EL (cell line): ENCODE measurements around the gene CNRIP1.
A peak's percentile ranks its signal among the peaks of the same experiment; 100 is the strongest.

Experiments used
- DNase-seq: peaks from one replicate; pipeline ENCODE4 v3.0.0-alpha.2; 2016

CNRIP1 gene

GRCh38 chr2:68291314-68291713 is 28.4 kb downstream of the CNRIP1 start:
- no peak for DNase-seq

DNA sequence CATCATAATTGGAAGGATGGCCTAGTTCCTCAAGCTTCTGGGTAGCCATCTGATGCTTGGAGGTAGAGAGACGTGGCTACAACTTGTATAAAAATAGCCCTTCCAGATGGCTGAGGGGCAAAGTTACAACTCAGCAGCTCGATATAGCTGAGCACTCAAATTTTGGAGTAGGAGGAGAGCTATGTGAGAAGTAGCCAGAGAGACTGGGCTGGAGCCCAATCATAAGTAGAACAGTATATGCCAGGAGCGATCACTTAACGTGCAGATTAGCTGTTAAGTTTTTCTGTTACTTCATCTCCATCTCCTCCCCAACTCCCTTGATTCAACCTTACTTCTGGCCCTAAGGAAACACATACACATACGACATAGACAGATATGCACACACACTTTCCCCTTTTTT is 28.8 kb downstream of the CNRIP1 start:
- no peak for DNase-seq

GRCh38 chr2:68287580-68288441 is 31.9 kb downstream of the CNRIP1 start:
- DNase-seq = no peak

- peak; percentile 66 for DNase-seq
Measured at GRCh38 chr2:68284896-68285295, 34.9 kb downstream of the CNRIP1 start.

GRCh38 chr2:68283419-68283812 is 36.3 kb downstream of the CNRIP1 start:
- no peak for DNase-seq

DNA sequence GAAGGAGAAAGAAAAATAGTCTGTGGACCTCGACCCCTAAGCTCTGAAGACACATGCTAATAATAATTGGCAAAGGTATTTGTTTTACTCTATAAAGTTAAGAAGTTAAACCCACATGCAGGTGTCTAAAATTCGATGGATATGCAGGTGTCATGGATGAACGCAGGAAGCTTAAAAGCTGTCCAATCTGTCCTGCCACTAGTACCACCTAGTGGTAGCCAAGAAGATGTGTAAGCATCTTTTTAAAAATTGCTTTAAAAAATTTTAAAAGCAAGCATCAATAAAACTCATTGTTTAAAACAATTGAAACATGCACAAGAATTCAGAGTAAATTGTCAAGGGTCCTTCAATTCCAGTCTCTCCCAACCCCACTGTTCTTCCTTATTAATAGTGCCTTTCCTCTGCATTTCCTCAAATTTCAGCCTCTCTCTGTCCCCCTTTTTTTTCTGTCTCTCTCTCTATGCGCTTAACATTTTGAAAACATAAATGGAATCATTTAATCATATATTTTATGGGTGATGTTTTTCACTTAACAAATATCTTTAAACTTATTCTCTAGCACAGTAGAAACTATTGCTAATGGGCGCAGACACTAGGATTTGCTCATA is 36.8 kb downstream of the CNRIP1 start:
- DNase-seq = peak; percentile 33

DNA sequence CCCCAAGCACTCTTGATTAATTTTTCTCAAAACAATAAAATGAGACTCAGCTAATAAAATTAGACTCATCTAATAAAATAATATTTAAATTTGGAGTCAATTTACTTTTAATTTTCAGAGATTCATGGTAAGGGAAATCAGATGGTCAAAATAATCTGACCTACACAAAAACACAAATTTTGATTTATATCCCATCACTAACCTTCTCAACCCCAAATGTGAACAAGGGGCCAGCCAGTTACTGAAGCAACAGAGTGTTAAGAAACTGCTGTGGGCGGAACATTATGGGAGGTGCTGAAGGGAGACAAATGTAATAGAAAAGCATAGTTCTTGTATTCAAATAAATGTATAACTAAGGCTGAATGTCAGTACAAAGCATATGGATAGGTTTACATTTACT is 39.0 kb downstream of the CNRIP1 start:
- DNase-seq = no peak

GRCh38 chr2:68280348-68280747 is 39.4 kb downstream of the CNRIP1 start:
- no peak for DNase-seq

DNA sequence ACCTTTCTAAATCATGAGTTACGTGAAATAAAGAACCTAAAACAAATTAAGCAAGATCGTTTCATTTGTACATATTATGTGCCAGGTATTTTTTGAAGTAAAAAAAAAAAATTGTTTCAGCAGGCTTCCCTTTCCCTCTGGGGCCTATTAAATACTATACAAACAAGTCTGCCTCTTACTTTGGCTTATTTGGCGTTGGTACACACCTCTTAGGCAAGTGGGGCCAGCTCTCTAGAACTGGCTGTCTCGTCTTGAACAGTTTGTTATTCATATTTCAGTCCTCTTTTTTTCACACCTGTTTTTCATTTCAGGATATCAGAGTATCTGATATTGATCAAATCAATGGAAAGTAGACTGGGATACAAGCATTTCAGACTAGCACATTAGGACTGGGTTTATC is 40.1 kb downstream of the CNRIP1 start:
- DNase-seq = no peak

- no peak for DNase-seq
Measured at GRCh38 chr2:68278169-68278568, 41.6 kb downstream of the CNRIP1 start.

DNA sequence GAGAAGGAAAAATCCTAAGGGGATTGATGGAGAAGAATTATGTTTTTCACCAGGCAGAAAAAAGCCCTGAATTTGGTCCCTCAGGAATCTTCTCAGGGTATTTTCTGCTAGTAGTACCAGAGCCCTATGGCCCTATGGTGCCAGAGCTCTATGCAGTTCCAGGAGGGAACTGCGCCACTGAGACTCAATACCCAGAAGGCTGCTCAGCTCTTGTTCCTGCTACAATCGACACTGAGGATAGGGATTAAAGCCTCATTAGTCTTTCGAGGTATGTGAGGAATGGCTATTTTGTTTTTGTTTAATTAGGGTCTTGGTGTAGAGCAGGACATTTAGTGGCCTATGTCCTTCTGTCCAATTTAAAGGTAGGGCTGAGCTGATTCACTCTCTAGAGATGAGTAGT is 45.7 kb downstream of the CNRIP1 start:
- no peak for DNase-seq

GRCh38 chr2:68272246-68272994 is 47.3 kb downstream of the CNRIP1 start:
- DNase-seq = no peak

GRCh38 chr2:68266655-68267054 is 53.1 kb downstream of the CNRIP1 start:
- no peak for DNase-seq

DNA sequence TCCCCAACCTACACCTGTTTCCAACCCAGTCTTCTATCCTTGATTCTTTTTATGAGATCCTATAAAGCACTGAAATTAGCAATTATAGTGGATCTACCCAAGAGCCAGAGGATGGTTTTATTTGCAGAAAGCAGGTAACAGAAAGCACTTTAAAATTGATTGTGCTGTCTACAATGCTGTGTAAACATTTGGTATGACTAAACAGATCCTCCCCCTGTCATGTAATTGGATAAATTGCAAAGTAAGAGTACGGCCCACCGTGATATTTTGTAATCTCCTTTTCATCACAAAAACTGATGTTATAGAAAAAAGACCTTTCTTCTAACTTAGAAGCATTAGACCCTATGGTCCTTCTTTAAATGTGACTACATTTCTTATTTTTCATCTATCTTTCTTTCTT is 56.1 kb downstream of the CNRIP1 start:
- no peak for DNase-seq

DNA sequence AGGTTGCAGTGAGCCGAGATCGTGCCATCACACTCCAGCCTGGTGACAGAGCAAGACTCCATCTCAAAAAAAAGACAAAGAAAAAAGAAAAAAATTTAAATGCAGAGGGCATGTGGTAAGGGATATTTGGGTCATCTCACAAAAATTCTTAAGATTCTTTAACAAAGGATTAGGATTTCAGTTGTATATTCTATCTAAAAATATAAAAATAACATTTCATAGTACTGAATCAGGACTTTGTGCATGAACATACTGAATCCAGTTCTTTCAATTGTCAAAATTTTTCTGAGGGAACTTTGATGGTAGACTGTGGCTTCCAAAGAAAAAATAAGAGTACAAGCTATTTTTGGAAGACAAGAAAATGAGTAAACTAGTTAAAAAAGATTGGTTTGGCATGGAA is 60.9 kb downstream of the CNRIP1 start:
- peak; percentile 26 for DNase-seq

- peak; percentile 52 for DNase-seq
Measured at GRCh38 chr2:68256093-68256450, 63.7 kb downstream of the CNRIP1 start.

- peak; percentile 28 for DNase-seq
Measured at GRCh38 chr2:68253219-68254068, 66.3 kb downstream of the CNRIP1 start.

DNA sequence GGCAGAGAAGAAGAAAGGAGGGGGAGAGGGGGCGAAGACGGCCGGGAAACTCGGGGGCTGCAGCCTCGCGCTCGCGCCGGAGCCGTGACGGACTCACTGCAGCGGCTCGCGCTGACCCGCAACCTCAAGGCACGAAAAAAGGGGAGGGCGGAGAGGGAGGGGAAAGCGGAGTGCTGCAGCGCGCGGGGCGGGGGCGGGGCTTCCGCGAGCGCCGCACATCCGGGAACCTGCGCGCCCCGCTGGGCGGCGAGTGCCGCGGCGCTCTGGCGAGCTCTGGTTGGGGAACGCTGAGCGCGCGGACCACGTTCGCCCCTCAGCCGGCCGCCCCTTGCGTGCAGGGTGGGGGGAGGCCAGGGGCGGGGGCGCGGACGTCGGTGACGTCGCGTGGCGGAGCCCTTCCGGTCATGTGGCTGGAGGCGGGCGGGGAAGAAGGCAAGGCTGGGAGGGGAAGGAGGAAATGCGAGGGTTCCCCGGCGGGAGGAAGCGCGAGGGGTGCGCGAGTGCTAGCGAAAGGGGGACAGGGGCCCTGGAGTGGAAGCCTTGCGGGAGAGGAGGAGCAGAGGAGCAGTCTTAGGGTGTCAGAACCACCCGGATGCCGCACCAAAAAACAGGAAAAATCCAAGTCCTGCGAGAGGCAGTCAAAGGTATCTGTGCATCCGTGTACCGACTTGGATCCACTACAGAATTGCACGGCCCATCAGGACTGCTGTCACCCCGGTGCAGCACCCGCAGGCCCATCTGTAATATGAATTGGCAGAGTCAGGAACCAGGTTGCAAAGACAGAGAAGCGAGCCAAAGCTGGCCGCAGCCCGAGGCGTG is 67.1 kb downstream of the CNRIP1 start, which contains the start of gene PPP3R1:
PPP3R1 (minus strand) TSS at position 133 of the 819 bp plus-strand sequence. CDS start 405 bp downstream, outside the sequence.
- DNase-seq = peak; percentile 96

GRCh38 chr2:68251855-68252399 is 67.8 kb downstream of the CNRIP1 start:
- peak; percentile 23 for DNase-seq

GRCh38 chr2:68251187-68251854 is 68.4 kb downstream of the CNRIP1 start:
- peak; percentile 80 for DNase-seq

GRCh38 chr2:68250652-68251186 is 69.0 kb downstream of the CNRIP1 start:
- no peak for DNase-seq
